Amniotic stem cell (primary cell): ENCODE measurements around the gene GTSF1L.
"Not testable (repeated sequence)": the region's sequence is repeated elsewhere in the genome, so short reads cannot be mapped to it uniquely, and the experiment has no call there.

Experiments
- DNase-seq: peaks from one replicate; lab custom pipeline; 2025; lab: John Stamatoyannopoulos, UW

GTSF1L gene

DNA sequence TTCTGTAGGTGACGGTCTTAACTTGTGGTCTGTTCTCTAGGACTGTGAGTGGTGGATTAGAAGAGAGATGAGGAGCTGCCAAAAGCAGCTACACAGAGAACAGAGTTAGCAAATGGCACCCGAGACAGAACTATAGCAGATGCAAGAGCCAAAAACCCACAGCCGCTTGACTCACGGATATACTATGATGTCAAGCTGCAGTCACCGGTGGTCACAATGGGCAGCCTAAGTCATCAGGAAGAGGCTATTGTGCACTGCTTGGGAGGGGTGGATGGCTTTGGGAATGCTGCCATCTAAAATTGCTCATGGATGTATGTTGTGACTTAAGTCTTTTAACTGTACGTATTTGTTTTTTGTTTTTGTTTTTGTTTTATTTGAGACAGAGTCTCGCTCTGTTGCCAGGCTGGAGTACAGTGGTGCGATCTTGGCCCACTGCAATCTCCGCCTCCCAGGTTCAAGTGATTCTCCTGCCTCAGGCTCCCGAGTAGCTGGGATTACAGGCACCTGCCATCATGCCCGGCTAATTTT, at the start of gene GTSF1L:
Gene GTSF1L (minus strand): TSS at position 192 of the 528 bp plus-strand sequence. CDS start 308 bp downstream, outside the sequence.
- DNase-seq: no peak

DNA sequence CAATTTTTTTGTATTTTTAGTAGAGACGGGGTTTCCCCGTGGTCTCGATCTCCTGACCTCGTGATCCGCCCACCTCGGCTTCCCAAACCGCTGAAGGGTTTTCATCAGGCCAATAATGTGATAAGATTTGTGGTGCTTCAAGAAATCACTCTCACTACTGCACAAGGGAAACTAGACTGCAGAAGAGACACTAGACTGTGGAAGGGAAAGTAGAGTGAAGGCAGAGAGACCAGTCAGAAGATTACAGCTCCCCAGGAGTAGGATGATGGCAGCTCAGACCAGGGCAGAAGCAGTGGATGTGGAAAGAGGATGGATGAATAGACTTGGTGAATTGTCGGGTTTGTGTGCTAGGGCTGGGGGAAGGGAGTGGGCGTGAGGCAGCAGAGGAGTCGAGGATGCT, 48.0 kb upstream of the GTSF1L start:
- no peak for DNase-seq

DNA sequence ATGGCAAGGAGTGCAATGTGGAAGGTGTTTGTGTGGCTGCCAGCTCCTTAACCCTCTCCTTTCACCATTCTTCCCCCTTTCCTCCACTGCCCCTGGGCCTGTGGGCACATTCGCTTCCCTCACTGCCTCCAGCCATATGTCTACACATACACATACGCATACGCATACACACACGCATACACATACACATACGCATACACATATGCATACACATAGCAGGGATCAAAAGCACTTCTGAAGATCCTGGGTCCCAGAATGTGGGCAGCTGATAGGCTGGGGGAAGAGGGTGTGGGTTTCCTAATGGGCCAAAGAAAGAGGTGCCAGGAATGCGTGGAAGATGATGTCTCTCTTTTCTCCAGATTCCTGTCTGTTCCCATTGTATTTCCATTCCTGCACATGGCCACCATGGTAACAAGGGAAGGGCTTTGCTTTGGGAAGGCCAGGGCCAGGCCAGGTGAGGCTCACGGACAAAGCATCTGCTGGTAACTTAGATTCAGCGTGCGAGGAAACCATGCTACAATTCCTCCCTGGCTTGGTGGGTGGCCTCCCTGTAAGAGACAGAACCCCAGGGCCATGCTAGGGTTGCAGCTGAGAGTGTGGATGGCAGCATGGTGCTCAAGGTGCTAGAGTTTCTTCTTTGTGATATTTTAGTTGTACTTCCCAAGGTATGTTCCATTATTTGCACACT, 44.8 kb upstream of the GTSF1L start:
- no peak for DNase-seq

DNA sequence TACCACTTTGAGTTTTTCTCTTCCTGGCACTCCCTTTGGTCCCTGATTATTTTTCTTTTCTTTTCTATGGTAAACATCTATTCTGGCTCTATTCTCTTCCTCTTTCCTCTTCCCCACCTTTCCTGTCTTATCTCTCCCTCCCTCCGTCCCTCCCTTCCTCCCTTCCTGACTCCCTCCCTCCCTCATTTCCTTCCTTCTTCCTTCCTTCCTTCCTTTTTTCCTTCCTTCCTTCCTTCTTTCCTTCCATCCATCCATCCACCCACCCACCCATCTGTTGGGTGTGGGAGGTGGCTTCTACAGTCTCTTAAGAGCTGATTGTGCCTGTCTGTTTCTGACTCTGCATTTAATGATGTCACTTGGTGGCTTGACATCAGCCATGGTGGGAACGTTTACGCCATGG, 43.5 kb upstream of the GTSF1L start:
- DNase-seq: no peak

DNA sequence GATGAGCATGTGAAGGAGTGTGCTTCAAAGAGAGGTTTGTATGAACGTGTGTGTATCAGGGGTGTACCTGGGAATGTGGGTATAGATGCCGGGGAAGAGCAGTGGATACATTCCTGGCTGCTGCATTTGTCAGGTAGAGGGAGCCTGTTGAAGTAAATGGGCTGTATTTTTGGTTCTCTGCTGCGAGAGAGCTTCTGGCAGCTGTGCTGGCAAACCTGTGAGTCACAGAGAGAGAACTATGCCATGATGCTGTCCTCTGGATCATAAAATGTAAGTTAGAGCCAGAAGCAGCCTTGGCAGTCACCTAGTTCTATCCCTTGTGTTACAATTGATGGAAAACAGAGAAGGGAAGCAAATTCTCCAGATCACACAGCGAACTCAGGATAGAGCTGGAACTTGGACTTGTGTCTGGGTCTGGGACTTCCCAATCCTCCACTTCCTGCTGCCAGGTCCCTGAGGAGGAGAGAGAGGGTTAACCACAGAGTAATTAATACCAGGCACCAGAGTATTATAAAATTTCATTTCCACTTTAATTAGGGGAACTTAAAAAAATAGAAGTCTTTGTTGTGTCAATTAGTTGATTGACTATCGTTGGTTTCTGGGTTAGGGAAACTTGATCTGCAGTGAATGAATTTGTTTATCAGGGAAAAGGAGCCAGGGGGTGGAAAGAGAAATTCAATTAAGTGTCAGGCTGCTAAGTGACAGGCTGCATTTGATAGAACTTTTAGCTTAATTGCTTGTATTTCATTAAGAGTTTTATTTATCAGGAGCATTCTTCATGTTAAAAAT, 41.1 kb upstream of the GTSF1L start:
- no peak for DNase-seq

DNA sequence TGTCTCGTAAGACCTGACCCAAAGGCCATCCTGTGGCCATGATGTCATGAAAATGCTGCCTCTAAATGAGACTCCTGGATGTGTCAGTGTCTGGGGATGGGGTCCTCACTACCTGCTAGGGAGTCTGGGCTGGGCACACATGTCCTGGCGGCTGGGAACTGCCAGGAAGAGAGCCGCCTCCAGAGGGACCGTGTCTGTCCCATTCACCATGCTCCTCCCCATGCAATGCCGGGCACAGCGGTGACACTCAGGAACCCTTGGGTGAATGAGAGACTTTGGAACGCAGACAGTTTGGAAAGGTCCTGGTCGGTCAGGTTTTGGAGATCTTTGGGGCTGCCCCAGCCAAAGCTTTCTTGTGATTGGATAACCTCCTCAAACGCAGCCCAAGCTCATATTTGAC, 40.1 kb upstream of the GTSF1L start:
- DNase-seq: no peak

DNA sequence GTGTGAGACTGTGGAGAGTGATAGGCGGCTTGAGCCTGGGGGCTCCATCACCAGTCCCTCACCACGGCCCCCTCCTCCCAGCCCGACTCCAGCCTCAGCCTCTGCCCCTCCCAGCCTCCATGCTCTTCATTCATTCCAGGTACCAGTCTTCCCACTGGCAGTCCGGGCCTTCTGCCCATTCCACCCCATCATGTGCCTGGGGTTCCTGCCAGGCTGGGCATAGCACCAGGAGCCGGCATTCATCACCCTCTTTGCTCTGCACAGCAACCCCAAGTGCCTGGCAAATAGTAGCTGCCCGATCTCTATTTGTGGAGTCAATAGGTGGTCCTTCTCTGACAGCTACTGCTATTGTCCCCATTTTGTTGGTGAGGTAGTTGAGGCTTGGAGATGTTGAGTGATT, 39.6 kb upstream of the GTSF1L start:
- no peak for DNase-seq

DNA sequence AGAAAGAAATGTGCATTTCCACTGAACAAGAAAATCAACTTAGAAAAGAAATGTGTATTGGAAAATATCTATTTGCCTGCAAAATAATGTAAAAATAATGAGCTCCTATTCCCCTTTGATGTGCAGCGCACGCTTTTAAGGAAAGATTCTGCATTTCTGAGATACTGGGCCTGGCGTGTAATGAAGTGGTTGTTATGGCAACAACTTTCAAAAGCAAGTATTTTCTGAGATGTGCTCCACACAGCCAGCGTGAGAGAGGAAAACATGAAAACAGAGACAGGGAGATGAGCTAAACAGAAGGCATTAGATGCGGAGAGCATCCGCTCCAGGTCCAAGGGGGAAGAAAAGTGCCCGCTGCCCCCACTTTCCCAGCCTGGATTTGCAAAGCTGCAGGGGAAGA, 39.1 kb upstream of the GTSF1L start:
- DNase-seq: no peak

DNA sequence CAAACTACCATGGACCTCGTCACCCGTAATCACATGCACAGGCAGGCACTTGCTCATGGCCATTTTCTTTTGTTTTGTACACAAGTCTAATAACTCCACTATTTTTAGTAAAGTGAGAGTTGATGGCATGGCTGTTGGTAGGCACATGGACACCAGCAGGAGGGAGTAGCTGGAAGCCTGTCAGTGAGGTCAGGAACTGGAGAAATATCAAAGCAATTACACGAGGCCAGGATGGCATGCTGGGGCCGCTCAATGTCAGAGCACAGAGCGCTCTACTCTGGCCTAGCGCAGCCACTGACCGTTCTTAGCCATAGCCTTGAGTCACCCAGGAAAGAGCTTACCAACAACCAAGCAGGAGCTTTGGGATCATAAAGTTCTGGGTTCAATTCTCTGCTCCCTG, 36.1 kb upstream of the GTSF1L start:
- DNase-seq: no peak

DNA sequence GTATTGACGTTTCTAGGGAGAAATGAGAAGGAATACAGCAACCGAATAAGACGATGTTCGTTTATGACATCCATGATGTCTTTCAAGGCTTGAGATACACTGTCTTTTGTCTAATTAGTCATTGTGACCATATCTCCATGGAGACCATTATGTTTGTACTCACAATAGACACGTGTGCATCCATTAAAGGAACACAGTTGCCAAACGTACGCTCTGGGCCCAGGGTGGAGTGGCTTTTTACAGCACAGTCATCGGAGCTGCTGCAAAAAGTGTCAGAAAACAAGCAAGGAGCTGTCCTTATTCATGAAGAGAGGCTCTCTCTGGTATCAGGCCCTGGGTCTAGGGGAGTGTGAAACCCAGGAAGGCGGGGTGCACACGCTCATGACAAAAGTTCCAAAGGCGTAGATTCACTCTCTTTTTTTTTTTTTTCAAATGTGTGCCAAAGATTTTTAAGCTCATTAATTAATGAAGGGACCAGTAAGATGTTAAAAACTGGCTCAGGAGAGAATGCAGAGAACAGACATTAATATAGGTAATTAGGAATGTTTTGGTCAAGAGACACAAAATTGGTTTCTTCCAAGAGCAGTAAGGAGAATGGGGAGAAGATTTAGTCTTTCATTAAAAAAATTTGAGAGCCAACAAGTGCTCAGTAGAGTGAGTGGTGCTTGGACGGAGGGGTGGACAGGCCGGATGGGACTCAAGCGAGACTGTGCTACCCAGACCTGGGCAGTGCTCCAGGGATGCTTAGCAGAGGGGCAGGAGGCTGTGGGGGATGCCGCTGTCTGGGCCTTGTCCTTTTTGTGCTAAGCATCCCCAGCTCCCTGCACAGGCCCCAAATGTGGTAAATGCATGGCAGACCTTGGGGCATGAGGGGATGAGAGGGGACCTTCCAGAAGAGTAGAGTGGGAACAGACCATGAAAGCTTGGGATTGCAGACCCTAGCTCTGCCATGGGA, 34.9 kb upstream of the GTSF1L start:
- DNase-seq: no peak

DNA sequence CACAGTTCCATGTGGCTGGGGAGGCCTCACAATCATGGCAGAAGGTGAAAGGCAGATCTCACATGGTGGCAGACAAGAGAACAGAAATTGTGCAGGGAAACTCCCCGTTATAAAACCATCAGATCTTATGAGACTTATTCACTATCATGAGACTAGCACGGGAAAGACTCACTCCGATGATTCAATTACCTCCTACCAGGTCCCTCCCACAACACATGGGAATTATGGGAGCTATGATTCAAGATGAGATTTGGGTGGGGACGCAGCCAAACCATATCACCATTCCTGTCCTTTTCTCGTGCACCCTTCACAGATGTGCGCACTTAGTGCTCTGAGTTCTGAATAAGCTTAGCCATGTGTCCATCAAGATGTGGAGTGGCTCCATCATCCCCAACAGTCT, 31.1 kb upstream of the GTSF1L start:
- not testable (repeated sequence) for DNase-seq

DNA sequence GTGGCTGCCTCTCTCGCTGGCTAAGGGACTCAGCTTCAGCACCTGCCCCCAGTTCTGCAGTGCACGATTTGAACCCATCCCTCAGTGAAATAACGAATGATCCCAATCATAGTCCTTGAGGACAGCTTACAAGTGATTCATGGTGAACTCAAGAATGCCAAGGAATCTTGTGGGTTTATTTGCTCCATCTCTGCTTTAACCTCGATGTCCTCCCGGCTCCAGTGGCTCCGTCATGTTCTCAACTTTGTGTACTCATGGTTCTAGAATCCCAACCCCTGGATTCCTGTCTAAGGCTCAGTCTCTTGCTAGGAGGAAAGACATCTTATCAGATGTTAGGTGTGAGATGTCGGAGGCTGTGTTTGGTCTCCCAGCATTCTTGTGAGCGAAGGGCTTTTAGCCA, 29.0 kb upstream of the GTSF1L start:
- DNase-seq: no peak

DNA sequence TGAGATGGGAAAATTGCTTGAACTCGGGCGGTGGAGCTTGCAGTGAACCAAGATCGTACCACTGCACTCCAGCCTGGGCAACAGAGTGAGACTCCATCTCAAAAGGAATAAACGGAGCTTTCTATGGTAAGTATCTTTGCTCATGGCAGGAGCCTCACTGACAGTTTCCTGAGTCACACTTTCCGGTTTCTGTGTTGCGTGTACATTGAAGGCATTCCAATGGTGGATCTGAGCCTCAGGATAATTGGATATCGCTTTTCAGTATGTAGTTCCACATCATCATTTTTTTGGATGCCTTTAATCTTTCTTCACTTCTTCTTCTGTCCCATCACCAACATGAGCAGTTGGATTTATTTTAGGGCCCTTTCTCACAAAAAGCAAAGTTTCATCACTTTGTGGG, 28.6 kb upstream of the GTSF1L start:
- no peak for DNase-seq

DNA sequence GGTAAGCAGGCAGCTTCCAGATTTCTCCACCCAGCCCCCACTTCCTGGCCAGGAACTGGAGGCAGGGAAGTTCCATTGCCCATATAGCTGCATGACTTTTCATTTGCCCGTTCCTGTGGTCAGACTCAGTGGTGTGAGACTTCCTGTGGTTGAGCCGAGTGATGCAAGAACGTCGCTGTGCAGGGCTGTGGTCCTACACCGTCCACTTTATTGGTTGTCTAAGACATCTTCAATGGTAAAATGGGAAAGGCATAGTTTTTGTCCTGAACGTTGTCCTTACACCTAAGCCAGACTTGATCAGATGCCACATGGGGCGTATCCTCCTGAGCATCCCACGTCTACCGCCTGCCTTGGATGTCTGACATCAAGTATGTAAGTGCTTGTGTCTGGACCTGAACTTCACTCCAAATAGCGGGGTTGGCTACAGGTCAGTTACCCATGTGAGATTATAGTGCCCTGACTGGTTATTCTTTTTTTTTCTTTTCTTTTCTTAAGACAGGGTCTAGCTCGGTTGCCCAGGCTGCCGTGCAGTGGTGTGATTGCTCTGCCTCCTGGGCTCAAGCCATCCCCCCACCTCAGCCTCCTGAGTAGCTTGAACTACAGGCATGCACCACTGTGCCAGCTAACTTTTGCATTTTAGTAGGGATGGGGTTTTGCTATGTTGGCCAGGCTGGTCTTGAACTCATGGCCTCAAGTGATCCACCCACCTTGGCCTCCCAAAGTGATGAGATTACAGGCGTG, 25.9 kb upstream of the GTSF1L start:
- no peak for DNase-seq

DNA sequence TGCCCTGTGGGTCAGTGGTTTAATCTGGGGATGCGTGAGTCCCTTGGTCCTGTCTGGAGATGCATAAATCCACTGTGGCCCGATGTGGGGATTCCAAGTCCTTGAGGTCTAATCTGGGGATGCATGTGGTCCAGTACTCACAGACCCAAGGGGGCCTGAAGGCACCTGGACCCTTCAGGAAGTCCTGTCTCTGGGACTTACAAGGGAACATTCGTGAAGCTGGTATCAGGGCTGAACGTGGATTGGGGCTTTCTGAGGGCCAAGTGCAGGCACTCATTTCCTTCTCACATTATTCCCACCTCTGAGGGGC, 25.2 kb upstream of the GTSF1L start:
- DNase-seq: no peak

DNA sequence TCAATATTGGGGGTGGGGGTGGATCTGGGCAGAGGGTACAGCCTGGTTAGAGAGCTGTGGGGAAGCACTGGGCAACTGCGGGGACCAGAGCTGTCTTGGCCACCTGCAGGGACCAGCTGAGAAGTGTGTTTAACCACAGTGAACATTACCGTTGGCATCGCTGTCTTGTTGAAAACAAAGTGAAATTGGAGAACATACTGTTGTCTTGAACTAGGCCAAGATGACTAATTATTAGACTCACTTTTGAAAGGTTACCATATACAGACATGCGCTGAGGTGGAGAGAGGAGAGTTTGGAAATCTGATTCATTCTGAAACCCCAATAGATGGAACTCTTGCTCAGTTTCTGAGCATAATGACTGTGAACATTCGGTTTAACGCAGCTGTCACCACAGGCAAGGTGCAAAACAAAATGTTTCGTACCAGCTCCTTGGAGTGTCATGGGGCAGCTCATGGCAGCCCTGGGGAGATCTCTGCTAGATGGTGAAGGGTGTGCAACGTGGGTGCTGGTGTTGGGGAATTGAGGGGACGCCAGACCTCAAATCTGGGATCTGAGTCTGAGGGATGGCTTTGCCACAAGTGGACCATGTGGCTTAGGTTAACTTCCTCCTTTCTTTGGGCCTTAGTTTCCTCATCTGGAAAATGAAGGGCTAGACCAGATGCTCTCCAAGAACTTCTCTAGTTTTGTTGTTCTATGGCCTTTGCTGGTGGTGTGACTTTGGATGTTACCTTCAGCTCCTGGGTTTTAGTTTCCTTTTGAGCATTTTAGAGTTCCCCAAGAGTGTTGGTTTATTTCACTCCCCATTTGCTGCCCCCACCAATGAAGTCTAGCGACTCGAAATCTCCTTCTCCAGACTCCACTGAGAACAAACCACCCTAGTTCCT, 24.6 kb upstream of the GTSF1L start:
- no peak for DNase-seq

DNA sequence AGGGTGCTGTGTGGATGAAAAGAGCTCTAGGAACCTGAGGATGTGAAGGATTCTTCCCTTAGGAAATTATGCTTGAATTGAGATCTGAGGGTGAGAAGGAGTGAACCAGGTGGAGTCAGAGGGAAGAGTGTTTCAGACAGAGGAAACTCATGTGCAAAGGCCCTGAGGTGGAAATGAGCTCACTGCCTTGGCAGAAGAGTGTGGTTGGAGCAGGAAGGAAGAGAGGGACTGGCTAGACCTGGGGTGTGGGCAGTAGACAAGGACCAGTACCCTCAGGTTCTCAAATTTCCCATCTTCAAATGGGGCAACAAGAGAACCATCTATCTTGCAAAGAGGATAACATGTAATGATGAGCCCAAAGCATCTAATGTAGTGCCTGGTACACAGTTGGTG, 24.0 kb upstream of the GTSF1L start:
- no peak for DNase-seq

DNA sequence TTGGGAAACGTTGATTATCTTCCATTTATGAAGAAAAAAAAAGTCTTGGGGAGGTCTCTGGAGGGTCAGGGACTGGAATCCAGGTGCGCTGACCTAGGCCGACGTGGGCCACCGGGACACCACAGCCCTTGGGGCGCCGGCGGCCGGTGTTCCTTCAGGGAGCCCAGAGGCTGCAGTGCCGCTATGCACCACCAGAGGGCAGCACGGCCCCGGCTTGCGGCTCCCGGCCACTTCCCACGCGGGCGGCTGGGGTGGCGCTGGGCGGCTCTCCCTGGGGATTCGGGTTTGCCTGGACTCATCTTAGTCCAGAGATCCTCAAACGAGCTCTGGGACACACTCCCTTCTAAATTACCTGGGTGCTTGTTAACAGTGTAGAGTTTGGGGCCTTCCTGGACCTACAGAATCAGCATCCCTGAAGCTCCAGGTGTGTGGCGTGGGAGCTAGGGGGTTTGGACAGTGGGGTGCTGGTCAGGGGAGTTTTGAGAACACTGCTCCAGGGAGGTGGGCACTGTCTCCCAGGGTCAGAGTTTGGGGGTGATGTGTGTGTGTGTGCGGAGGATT, 23.0 kb upstream of the GTSF1L start:
- DNase-seq: no peak

DNA sequence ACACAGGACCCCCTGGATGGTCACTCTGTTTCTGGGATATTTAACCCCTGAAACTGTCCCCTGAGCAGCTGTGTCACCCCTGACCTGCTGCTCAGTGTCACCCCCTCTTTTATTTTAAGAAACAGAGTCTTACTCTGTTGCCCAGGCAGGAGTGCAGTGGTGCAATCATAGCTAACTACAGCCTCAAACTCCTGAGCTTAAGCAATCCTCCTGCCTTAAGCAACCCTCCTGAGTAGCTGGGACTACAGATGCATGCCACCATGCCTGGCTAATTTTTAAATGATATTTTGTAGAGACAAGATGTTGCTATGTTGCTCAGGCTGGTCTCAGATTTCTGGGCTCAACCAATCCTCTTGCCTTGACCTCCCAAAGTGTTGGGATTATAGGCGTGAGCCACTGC, 21.5 kb upstream of the GTSF1L start:
- DNase-seq: no peak

DNA sequence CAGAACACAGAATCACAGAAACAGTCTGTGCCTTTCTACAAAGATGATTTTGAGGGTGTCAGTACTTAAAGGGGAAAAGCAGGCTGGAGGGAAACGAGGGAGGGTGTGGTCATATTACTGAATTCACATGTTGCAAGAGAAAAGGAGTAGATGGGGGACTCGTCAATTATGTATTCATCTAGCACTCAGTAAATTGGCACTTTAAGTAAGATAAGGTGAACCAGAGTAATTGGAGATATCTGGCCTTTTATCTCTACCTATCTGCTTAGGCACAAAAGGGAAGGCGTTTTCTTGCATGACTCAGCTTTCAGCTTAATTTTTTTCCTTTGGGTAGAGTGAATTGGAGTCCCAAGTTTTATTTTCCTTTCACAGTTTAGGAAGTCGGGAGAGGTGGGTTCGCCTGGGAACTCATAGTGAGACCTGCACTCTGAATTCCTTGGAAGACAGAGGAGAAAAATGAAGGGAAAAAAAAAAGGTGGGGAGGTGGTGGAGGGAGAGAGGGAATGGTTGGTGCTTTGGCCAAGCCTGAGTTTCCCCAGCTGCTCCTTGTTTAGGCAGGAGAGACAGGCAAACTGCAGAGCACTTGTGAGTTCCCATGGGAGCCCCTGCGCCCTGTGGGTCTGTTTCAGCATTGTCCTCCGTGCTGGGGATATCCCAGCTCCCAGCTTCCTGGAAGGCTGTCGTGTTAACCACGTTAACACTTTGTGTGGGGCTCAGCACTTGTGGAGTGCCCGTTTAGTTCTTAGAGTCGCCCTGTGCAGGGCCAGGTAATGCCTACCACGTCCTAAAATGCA, 19.7 kb upstream of the GTSF1L start:
- DNase-seq: no peak
